HG03378 (cell line): ENCODE measurements around the gene MSH6.
"Not testable (repeated sequence)": the region's sequence is repeated elsewhere in the genome, so short reads cannot be mapped to it uniquely, and the experiment has no call there.

Experiments
- ATAC-seq: cut with Tn5 transposase; IDR thresholded peaks from one replicate; pipeline ENCODE4 v1.9.1; 2021; ENCODE audit warnings: mild to moderate bottlenecking, moderate library complexity; ENCODE audit not compliant: unreplicated experiment

The MSH6 gene

DNA sequence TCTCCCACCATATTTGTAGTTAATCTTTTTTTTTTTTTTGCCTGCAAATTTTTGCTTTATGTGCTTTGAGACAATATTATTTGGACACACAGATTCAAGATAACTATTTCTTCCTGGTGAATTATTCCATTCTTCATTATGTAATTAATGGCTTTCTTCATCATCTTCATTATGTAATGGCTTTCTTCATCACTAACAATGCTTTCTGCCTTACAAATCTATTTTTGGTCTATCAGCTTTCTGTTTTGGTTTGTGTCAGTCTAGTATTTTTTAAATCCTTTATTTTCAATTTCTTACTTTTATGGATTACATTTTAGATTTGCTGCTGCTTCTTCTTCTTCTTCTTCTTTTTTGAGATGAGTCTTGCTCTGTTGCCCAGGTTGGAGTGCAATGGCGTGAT, 60.5 kb downstream of the MSH6 start:
- no peak for ATAC-seq

DNA sequence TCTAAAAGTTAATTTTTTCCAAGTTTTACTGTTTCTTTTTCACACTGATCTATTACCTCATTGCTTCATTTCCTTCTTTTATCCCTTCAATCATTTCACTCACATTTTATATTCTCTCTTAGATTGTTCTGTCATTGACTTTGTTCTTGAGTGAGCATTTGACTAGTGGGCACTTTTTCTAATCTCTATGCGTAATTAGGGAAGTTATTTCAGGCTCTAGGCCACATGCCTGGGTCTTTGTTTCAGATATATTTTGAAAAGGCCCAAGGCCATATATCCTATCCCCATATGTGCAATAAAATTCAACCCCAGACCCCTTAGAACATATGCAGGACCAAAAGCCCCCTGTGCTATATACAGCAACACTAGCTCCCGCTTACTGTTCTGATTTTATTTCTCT, 61.2 kb downstream of the MSH6 start:
- ATAC-seq = no peak

DNA sequence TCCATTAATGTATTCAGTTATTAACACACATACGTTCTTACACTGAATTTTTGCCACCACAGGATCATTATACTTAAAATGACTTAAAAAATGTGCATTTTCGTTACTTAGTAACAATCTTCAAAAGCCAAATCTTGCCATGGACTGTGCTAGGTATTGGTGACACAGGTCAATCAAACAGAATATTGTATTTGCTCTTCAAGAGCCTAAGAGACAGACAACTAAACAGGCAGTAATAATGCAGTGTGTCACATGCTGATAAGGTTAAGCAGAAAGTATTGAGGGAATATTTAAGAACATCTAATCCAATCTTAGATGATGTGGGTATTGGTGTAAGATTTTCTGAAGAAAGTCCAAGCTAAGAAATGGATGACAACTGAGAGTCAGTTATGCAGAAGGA, 66.4 kb downstream of the MSH6 start:
- no peak for ATAC-seq

DNA sequence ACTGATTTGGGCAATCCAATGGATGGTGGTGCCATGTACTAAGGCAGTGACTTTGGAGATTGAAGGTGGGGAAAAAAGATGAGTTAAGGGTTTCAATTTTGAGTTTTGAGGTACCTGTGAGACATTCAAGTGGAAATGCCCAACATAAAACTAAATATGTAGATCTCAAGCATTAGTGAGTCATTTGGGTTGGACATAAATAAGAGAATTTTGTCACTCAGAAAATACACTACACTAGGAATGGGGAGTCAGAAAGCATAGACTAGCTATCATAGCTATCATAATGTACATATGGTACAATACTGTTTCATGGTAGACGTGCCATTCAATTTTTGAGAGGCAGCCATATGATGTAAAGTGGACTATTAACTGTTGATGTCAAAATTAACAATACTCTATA, 67.3 kb downstream of the MSH6 start:
- ATAC-seq = no peak

DNA sequence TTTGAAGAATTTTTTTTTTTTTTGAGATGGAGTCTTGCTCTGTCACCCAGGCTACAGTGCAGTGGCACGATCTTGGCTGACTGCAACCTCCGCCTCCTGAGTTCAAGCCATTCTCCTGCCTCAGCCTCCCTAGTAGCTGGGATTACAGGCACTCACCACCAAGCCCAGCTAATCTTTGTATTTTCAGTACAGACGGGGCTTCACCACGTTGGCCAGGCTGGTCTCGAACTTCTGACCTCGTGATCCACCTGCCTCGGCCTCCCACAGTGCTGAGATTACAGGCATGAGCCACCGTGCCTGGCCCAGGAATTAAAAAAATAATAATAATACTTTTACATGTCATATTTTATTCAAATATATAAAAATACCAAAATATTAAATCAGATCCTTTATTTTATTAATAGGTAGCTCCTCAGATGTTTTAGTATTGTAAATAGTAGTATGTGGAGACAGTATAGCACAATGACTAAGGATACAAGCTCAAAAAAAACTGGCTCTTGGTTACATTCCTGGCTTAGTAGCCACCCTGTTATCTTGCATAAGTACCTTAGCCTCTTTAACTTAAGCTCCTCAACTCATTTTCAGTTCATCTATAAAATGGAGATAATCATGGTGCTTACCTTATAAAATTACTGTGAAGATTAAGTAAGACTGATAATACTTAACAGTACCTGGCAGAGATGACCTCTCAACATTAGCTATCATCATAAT, 70.3 kb downstream of the MSH6 start:
- not testable (repeated sequence) for ATAC-seq
